Bronchial epithelial cell (primary cell): ENCODE data around the gene SYT2. TPM values are rescaled to one million over a fixed set of nuclear protein-coding genes. Genes with fewer than 3 reads are reported as not detected.
A peak's percentile ranks its signal among the peaks of the same experiment; 100 is the strongest.

Experiments
- DNase-seq: peaks from one replicate; pipeline ENCODE4 v3.0.0-alpha.2; 2010; ENCODE audit warnings: low read depth
- FAIRE-seq: peaks from 2 replicates; lab custom pipeline; 2011; peaks lifted over from hg19 to GRCh38; lab: Jason Lieb, UNC
- H3K27me3 ChIP-seq: 2 replicates; pipeline ENCODE4 v1.5.1; 2011; ENCODE audit warnings: low read length; ENCODE audit not compliant: control insufficient read depth, insufficient read depth
- H3K36me3 ChIP-seq: 2 replicates; pipeline ENCODE4 v1.5.1; 2011; ENCODE audit warnings: low read length; ENCODE audit not compliant: control insufficient read depth, insufficient read depth
- H3K4me3 ChIP-seq: 2 replicates; pipeline ENCODE4 v1.5.1; 2011; ENCODE audit warnings: mild to moderate bottlenecking, low read depth, low read length, control low read depth
- total RNA-seq: library from RNA; depleted of rRNA; stranded (reverse); fragments of >200 nt; gene quantifications from 2 replicates; pipeline ENCODE4 v1.2.1, GENCODE V29; 2014
- TF ChIP-seq, protein P1 (sequence below): IDR thresholded peaks from 2 replicates; pipeline ENCODE4 v1.5.1; 2011; ENCODE audit warnings: mild to moderate bottlenecking, moderate library complexity, low read length, control low read depth, inconsistent platforms; ENCODE audit not compliant: insufficient read depth, severe bottlenecking

The SYT2 gene
- total RNA-seq, 1 donor from 2014 or later = under 0.01 TPM

DNA sequence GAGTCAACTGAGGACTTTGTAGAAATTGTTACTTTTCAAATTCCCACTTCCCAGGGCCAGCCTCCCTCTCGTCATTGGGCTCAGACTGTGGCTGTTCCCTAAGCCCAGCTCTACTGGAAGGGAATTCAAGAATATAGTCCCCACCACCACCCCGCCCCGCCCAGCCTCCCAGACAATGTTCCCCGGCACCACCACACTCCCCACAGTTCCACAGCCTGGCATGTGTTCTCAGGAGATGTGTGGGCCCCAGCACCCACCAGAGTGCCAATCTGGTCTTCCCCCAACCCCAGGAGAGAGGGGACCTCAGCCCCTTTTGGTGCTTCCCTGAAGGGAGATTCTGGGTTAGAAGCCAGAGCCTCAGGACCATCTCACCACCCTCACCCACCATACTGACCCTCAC lies 120.1 kb downstream of the SYT2 start:
- Histone ChIP-seq H3K36me3 (no peaks in the 10 kb centered on the region), H3K4me3 (no peak overlapping the region), H3K27me3 (no peaks in the 10 kb centered on the region)
- TF ChIP-seq, protein P1, sequence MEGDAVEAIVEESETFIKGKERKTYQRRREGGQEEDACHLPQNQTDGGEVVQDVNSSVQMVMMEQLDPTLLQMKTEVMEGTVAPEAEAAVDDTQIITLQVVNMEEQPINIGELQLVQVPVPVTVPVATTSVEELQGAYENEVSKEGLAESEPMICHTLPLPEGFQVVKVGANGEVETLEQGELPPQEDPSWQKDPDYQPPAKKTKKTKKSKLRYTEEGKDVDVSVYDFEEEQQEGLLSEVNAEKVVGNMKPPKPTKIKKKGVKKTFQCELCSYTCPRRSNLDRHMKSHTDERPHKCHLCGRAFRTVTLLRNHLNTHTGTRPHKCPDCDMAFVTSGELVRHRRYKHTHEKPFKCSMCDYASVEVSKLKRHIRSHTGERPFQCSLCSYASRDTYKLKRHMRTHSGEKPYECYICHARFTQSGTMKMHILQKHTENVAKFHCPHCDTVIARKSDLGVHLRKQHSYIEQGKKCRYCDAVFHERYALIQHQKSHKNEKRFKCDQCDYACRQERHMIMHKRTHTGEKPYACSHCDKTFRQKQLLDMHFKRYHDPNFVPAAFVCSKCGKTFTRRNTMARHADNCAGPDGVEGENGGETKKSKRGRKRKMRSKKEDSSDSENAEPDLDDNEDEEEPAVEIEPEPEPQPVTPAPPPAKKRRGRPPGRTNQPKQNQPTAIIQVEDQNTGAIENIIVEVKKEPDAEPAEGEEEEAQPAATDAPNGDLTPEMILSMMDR = no peak
- FAIRE-seq = no peak
- no peak for DNase-seq

DNA sequence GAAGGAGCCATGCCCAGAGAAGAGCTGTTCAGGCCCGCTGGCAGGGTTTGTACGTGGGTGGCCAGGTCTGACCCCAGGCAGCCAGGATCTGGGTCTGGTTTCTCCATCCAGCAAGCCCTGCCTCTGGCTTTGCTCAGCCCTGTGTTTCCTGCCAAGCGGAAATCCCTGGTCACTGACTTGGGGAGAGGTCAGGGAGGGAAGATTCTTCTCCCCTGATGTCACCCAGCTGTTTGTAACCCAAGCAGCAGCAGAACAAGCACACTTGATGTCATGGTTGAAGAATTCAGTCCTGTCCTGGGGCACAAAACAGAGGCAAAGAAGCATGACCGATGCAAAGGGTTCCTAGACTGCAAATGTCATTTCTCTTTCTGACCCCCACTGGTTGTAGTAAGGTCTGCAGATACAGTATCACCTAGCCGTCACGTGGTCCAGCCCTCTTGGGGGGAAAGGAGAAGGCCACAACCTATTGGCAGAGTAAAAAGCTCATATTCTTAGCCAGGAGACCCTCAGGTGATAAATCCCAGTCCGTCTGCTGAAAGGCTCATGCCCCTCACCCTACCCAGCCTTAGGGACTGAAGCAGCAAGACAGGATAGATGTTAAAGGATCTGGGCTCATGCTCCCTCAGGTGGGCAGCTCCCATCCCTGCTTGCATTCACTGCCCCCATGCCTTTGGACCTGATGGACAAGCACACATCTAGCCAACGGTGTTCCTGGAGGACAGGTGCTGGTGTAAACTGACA lies 120.9 kb downstream of the SYT2 start:
- TF ChIP-seq, protein P1 = no peak
- Histone ChIP-seq H3K27me3 (no peaks in the 10 kb centered on the region), H3K36me3 (no peaks in the 10 kb centered on the region), H3K4me3 (no peak overlapping the region)
- DNase-seq = peak; percentile 100
- FAIRE-seq = peak; percentile 47

DNA sequence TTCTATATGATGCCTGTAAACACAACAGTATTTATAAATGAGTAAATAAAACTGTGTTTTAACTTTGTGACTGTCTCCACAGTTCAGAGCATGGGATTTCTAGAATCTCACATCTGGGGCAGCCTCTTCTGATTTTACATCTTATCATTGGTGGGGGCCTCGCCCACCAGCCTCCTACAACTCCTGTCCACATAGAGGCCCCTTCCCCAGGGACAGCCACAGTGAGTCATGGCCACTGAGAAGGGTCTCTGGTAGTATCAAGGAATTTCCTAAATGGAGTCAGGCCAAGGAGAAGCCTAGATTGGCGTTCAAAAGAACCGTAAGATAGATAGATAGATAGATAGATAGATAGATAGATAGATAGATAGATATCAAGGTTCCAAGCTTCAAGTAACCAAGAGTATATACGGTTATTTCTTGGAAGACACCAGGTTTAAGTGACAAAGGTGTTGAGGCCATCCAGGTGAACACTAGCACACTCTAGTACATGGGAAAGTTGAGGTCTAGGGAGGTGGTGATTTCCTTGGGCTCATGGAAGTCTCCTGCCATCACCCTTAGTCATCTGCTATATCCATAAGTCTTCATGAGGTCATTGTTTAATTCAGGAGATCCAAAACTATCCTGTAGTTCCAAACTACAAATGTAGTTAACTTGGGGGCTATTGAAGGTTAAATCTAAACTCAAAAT lies 121.6 kb downstream of the SYT2 start:
- FAIRE-seq (peak; percentile 13), DNase-seq (peak; percentile 89)
- TF ChIP-seq, protein P1 = no peak
- no peaks in the 10 kb centered on the region for H3K36me3 ChIP-seq
- H3K27me3 ChIP-seq = no peaks in the 10 kb centered on the region
- H3K4me3 ChIP-seq = no peak overlapping the region

DNA sequence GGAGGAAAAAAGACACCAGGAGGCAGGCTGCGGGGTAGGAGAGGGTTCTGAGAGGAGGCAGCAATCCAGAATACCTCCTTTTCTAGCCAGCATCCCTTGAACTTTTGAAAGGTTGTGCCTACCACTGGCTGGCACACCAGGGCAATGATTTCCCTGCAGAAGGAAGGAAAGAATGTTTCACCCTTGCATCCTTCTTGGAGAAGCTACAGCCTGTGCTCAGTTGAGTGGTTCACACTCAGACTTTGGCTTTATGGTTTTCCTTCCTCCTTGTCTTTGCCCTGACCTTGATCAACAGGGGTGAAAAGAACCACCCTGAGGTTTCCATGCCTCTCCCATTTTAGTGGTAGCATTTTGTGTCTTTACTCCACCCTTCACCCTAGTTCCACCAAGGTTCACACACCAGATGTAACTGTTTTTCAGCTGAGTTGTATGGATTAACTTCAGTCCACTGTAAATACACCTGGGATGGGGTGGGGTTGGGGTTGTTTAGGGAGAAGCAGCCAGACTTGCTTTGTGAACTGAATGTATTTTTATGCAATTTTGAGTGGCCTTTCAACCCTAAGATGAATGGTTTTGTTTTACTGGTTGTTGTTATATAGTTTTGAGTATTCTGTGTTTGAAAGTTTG lies 122.3 kb downstream of the SYT2 start:
- DNase-seq = no peak
- no peaks in the 10 kb centered on the region for H3K27me3 ChIP-seq
- H3K36me3 ChIP-seq = no peaks in the 10 kb centered on the region
- H3K4me3 ChIP-seq = no peak overlapping the region
- TF ChIP-seq, protein P1 = no peak
- FAIRE-seq = no peak

DNA sequence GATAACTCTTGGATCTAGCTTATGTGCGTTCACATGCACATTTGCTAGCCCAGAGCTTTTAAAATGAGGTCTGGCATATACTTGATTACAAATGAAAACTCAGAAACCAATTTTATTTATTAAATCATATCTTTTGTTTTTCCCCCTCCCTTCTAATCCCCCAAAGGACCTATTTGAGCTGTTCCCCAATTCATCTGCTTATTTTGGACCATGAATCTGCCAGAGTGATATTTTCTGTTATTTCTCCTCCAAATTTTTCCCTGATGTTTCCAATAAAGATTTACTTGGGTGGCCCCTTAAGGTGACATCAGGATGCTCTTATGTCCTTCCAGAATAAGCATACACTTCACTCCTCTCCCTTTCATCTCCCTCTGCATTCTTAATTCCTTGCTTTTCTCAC lies 123.4 kb downstream of the SYT2 start:
- Histone ChIP-seq H3K27me3 (no peaks in the 10 kb centered on the region), H3K4me3 (no peak overlapping the region), H3K36me3 (peaks cover 1% of the 10 kb centered on the region)
- TF ChIP-seq, protein P1 = no peak
- FAIRE-seq (no peak), DNase-seq (no peak)
